Prostate gland (tissue), 2 donors: ENCODE measurements around the gene TUFM. TPM values are rescaled to one million over a fixed set of nuclear protein-coding genes. Genes with fewer than 3 reads are reported as not detected.

Experiments
- DNase-seq: peaks from one replicate; pipeline ENCODE4 v3.0.0-alpha.2; 2019; ENCODE audit warnings: low spot score
- H3K27ac ChIP-seq, 2 donors: fragments of 200-600 bp; sonication (generic); 2 replicates each; pipeline ENCODE4 v1.5.1; 2017 to 2019
- H3K27me3 ChIP-seq: fragments of 200-600 bp; sonication (generic); replicated peaks from 2 replicates; pipeline ENCODE4 v1.5.1; 2019; ENCODE audit not compliant: insufficient read depth
- H3K36me3 ChIP-seq, 2 donors: fragments of 200-600 bp; sonication (generic); 1 replicate in 1 of 2; 2 replicates in 1 of 2; pipeline versions ENCODE4 v1.5.1 to v1.8.1; 2017 to 2019
- H3K4me1 ChIP-seq: fragments of 200-600 bp; sonication (generic); replicated peaks from 2 replicates; pipeline ENCODE4 v1.5.1; 2019
- H3K4me3 ChIP-seq, 2 donors: fragments of 200-600 bp; sonication (generic); 2 replicates each; pipeline ENCODE4 v1.5.1; 2017 to 2019
- H3K9me3 ChIP-seq: fragments of 200-600 bp; sonication (generic); 2 replicates; pipeline ENCODE4 v1.5.1; 2017
- POLR2A ChIP-seq: fragments of 450-650 bp; IDR thresholded peaks from one replicate; pipeline ENCODE4 v1.6.1; 2016; ENCODE audit warnings: antibody characterized with exemption, mild to moderate bottlenecking
- POLR2AphosphoS5 ChIP-seq: sonication (generic); formaldehyde crosslinking; IDR thresholded peaks from one replicate; pipeline ENCODE4 v1.6.1; 2017; ENCODE audit warnings: antibody characterized with exemption
- WGBS: methylation state at CpG from one replicate; pipeline ENCODE4 v1.1.5; 2018; 5-methylcytosine and 5-hydroxymethylcytosine counted together
- intact Hi-C: fragments of 100-400 bp; cut with DNase I; formaldehyde crosslinking; loops from one replicate; pipeline ENCODE4 v1.14.2; 2022
- total RNA-seq, 2 donors: library from RNA; depleted of rRNA; stranded (reverse); fragments of >200 nt; gene quantifications; one replicate each; pipeline ENCODE4 v1.1.0, GENCODE V29; 2016
- TF ChIP-seq, protein P1 (sequence below), 4 experiments: fragments of 200-600 bp in 2 of 4; fragments of 450-650 bp in 2 of 4; sonication (generic) in 2 of 4; IDR thresholded peaks; 1 replicate in 3 of 4; 2 replicates in 1 of 4; pipeline ENCODE4 v1.5.1; 2016 to 2019; ENCODE audit warnings: antibody characterized with exemption in 4 of 4, mild to moderate bottlenecking in 2 of 4, moderate library complexity in 2 of 4

The TUFM gene
- total RNA-seq, 2 donors from 2014 or later = 114 to 151 TPM

DNA sequence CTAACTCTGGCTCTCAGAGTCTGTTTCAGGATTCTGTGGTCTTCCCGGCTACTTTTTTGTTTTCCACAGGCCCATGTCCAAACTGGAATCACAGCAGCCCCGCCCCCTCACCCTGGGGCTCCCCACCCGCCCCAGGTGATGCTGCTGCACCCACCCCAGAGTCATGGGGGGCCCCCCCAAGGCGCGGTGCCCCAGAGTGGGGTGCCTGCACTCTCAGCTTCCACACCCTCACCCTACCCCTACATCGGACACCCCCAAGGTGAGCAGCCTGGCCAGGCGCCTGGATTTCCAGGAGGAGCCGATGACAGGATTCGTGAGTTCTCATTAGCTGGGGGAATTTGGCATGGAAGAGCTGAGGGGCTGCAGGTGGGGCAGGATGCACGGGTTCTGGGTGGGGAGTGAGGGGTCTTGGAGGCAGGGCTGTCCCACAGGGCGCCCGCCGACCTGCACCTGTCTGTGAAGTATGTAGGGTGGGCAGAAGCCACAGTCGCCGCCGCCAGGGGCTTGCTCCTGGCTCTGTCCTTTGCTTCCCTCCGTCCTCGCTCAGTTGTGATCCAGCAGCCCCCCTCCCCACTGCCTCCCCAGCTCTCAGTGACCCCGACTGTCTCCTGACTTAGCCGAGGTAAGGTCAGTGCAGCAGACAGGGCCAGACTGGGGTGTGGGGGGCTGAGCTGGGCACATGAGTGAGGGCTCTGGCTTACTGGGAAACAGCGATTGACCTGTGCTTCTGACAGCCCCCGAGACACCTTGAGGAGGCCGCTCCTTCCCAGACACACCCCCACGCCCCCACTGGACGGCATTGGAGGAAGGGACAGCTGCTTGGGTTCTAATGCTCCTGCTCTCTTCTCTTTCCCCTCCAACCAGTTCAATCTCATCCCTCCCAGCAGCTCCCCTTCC, 10.0 kb downstream of the TUFM start:
- intact Hi-C loops = no loop called here
- no peaks in the 10 kb centered on the region for H3K9me3 ChIP-seq
- no peak for TF ChIP-seq POLR2A
- TF ChIP-seq POLR2AphosphoS5 = no peak
- TF ChIP-seq, protein P1, sequence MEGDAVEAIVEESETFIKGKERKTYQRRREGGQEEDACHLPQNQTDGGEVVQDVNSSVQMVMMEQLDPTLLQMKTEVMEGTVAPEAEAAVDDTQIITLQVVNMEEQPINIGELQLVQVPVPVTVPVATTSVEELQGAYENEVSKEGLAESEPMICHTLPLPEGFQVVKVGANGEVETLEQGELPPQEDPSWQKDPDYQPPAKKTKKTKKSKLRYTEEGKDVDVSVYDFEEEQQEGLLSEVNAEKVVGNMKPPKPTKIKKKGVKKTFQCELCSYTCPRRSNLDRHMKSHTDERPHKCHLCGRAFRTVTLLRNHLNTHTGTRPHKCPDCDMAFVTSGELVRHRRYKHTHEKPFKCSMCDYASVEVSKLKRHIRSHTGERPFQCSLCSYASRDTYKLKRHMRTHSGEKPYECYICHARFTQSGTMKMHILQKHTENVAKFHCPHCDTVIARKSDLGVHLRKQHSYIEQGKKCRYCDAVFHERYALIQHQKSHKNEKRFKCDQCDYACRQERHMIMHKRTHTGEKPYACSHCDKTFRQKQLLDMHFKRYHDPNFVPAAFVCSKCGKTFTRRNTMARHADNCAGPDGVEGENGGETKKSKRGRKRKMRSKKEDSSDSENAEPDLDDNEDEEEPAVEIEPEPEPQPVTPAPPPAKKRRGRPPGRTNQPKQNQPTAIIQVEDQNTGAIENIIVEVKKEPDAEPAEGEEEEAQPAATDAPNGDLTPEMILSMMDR (IDR thresholded peaks at IDR 0.05) = no peak
- WGBS = 96% methylated on average over 23 of the region's 25 CpGs
- H3K27me3 ChIP-seq = no peaks in the 10 kb centered on the region
- no peak overlapping the region for H3K27ac ChIP-seq
- no peaks in the 10 kb centered on the region for H3K4me1 ChIP-seq
- no peak for DNase-seq
- peaks cover 44 to 62% of the 10 kb centered on the region in 2 donors for H3K36me3 ChIP-seq
- H3K4me3 ChIP-seq = no peak overlapping the region

DNA sequence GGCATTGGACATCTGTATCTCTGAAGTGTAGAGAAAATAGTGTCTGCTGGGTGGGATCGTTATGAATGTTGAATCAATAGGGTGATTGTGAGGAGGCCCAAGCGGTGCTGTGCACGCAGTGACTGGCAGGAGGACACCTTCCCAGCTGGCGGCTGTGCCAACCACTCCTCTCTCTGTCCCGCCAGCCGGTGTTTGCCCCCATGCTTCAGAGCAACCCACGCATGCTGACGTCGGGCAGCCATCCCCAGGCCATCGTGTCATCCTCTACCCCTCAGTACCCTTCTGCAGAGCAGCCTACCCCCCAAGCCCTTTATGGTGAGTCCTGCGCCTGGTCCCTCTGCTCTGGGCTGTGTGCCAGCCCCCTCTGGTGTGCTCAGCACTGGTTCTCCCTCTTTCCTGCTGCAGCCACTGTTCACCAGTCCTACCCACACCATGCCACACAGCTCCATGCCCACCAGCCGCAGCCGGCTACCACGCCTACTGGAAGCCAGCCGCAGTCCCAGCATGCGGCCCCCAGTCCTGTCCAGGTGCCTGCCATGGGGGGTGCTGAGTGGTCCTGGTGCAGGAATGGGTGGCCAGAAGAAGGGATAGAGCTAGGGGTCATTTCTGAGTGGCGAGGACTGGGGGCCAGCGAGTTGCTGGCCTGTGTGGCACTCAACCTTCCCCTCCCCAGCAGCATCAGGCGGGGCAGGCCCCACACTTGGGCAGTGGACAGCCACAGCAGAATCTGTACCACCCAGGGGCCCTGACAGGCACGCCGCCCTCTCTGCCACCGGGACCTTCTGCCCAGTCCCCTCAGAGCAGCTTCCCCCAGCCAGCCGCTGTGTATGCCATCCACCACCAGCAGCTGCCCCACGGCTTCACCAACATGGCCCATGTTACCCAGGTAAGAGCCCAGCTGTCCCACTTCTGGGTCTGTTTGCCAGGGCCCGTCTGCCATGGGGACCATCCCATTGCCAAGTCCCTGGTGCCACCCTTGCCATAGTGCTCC, 11.0 kb downstream of the TUFM start:
- no peak overlapping the region for H3K4me3 ChIP-seq
- H3K4me1 ChIP-seq = no peaks in the 10 kb centered on the region
- no peaks in the 10 kb centered on the region for H3K27me3 ChIP-seq
- H3K27ac ChIP-seq = no peak overlapping the region
- H3K9me3 ChIP-seq = no peaks in the 10 kb centered on the region
- TF ChIP-seq POLR2A (no peak), POLR2AphosphoS5 (no peak)
- TF ChIP-seq, protein P1 (IDR thresholded peaks at IDR 0.05) = no peak
- intact Hi-C loops = no loop called here
- H3K36me3 ChIP-seq = peaks cover 47 to 71% of the 10 kb centered on the region in 2 donors
- no peak for DNase-seq
- 90% methylated on average over 24 of the region's 25 CpGs for WGBS

DNA sequence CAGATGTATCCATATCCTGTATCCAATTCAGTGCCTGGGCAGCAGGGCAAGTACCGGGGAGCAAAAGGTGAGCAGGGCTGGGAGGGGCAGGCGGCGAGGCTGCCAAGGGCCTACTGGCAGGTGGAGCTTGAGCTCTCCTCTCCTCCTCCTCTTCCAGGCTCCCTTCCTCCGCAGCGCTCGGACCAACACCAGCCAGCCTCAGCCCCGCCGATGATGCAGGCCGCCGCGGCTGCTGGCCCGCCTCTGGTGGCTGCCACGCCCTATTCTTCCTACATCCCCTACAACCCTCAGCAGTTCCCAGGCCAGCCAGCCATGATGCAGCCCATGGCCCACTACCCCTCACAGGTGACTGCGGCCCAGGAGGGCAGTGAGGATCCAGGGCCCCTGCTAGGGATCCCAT, 11.8 kb downstream of the TUFM start:
- no peaks in the 10 kb centered on the region for H3K27me3 ChIP-seq
- H3K36me3 ChIP-seq = peaks cover 52 to 71% of the 10 kb centered on the region in 2 donors
- intact Hi-C loops = no loop called here
- TF ChIP-seq, protein P1 (IDR thresholded peaks at IDR 0.05) = no peak
- TF ChIP-seq POLR2AphosphoS5 (no peak), POLR2A (no peak)
- no peaks in the 10 kb centered on the region for H3K9me3 ChIP-seq
- H3K27ac ChIP-seq = no peak overlapping the region
- 95% methylated on average over 14 of the region's 14 CpGs for WGBS
- no peak overlapping the region for H3K4me3 ChIP-seq
- no peak for DNase-seq
- no peaks in the 10 kb centered on the region for H3K4me1 ChIP-seq

DNA sequence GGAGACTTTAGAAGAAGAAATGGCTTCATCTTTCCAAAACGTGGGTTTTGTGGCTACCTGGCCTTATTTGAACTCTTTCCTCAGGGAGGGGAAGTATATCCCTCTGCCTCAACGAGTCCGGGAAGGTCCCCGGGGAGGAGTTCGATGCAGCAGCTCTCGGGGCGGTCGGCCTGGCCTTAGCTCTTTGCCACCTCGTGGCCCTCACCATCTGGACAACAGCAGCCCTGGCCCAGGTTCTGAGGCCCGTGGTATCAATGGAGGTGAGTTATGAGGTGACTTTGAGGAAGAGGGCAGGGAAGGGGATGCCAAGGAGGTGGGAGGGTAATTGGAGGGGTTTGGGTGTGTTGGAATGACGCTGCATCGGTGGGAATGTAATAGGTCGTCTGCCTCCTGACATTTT, 15.6 kb downstream of the TUFM start:
- peaks cover 38 to 61% of the 10 kb centered on the region in 2 donors for H3K36me3 ChIP-seq
- H3K27ac ChIP-seq = no peak overlapping the region
- intact Hi-C loops = no loop called here
- no peaks in the 10 kb centered on the region for H3K9me3 ChIP-seq
- TF ChIP-seq POLR2A = no peak
- TF ChIP-seq POLR2AphosphoS5 = no peak
- TF ChIP-seq, protein P1 (IDR thresholded peaks at IDR 0.05) = no peak
- peaks cover 2% of the 10 kb centered on the region for H3K4me1 ChIP-seq
- WGBS = 92% methylated on average over 13 of the region's 13 CpGs
- H3K4me3 ChIP-seq = no peak overlapping the region
- H3K27me3 ChIP-seq = no peaks in the 10 kb centered on the region
- DNase-seq = no peak
